ENCODE measurements around the gene CTIF.

- TF ChIP-seq CTCF (IDR thresholded peaks at IDR 0.05) (no peak), POLR2A (IDR thresholded peaks at IDR 0.05) (no peak)
Measured at GRCh38 chr18:48695671-48696070, 156.8 kb downstream of the CTIF start.
